ENCODE data around the gene EML4. TPM values are rescaled to one million over a fixed set of nuclear protein-coding genes. Genes with fewer than 3 reads are reported as not detected.

EML4 gene
- total RNA-seq, 3 donors from 2014 or later: 47.9 to 88.3 (median 66.3) TPM

DNA sequence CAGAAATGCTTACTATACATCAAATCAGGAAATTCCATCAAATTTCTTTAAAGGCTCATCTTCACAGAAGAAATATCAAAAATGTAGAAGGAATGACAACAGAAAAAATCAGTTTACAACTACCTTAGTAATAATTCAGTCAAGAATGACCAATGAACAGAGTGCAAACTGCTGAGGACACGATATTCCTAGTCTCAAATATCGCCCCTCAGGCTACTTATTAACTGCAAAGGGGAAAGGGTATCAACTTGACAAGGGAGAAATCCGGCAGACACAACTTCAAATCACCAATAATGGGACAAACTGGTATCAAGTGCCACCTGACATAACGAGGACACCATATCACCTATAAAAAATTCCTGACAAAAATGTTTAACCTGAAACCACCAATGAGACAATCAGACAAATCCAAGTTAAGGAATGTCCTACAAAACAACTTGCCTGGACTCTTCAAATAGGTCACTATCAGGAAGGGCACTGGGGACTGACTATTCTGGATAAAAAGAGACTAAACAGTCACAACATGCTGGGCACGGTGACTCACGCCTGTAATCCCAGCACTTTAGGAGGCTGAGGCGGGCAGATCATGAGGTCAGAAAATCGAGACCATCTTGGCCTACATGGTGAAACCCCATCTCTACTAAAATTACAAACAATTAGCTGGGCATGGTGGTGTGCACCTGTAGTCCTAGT lies 179.1 kb downstream of the EML4 start:
- Histone ChIP-seq H3K4me1 (ENCODE audit: low read depth) (no peaks in the 10 kb centered on the region), H3K9me3 (no peaks in the 10 kb centered on the region), H3K4me3 (no peak overlapping the region), H3K36me3 (ENCODE audit: low read depth) (no peaks in the 10 kb centered on the region)
- intact Hi-C loops (cut with DNase I, micrococcal nuclease): no loop called here
- no peak for ATAC-seq
- no peak for DNase-seq
- TF ChIP-seq, protein P1, sequence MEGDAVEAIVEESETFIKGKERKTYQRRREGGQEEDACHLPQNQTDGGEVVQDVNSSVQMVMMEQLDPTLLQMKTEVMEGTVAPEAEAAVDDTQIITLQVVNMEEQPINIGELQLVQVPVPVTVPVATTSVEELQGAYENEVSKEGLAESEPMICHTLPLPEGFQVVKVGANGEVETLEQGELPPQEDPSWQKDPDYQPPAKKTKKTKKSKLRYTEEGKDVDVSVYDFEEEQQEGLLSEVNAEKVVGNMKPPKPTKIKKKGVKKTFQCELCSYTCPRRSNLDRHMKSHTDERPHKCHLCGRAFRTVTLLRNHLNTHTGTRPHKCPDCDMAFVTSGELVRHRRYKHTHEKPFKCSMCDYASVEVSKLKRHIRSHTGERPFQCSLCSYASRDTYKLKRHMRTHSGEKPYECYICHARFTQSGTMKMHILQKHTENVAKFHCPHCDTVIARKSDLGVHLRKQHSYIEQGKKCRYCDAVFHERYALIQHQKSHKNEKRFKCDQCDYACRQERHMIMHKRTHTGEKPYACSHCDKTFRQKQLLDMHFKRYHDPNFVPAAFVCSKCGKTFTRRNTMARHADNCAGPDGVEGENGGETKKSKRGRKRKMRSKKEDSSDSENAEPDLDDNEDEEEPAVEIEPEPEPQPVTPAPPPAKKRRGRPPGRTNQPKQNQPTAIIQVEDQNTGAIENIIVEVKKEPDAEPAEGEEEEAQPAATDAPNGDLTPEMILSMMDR (IDR thresholded peaks at IDR 0.05): no peak

DNA sequence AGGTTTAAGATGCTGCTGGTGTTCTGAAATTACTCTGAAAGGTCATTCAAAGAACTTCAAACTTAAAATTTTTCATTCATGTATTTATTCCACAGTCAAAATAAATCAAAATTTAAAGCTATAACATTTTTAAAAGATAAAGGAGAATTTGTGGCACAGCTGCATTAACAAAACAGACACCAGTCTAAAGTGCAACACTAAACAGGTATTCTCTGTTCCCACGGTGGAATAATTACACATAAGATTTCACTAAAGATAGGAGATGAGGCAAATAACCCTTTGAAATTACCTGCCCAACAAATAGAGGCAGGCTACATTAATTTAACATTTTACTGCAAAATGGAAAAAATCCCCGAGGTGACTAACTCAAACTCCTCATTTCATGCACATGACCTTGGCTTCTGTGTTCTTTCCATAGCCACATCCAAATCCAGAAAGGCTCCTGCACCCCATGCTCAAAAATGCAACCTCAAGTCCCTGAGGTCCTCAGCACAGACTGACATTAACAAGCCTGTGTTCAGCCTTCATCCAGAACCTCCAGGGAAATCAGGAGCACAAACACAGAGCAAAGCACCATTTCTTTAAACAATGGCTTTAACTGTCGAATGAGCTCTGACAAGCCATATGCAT lies 181.4 kb downstream of the EML4 start:
- Histone ChIP-seq H3K9me3 (no peaks in the 10 kb centered on the region), H3K36me3 (ENCODE audit: low read depth) (no peaks in the 10 kb centered on the region), H3K4me1 (ENCODE audit: low read depth) (peaks cover 3% of the 10 kb centered on the region), H3K4me3 (no peak overlapping the region)
- DNase-seq (no peak), ATAC-seq (no peak)
- TF ChIP-seq, protein P1 (IDR thresholded peaks at IDR 0.05): no peak
- intact Hi-C loops (cut with DNase I, micrococcal nuclease): no loop called here

DNA sequence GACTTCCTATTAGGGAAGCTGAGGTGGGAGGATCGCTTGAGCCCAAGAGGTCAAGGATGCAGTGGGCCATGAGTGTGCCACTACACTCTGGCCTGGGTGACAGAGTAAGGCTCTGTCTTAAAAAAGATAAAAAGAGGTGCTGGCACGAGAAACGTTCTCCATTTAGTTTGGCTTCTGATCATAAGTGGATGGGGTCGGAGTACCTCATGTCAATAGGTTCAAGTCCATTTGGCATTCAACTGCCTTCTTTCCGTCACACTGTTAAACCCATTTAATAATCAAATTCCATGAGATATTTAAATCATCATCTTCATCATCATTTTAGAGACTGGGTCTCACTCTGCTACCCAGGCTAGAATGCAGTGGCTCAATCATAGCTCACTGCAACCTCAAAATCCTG lies 182.7 kb downstream of the EML4 start:
- no peaks in the 10 kb centered on the region for H3K36me3 ChIP-seq (ENCODE audit: low read depth)
- intact Hi-C loops (cut with DNase I, micrococcal nuclease): no loop called here
- TF ChIP-seq, protein P1 (IDR thresholded peaks at IDR 0.05): no peak
- peaks cover 3% of the 10 kb centered on the region for H3K4me1 ChIP-seq (ENCODE audit: low read depth)
- H3K9me3 ChIP-seq: no peaks in the 10 kb centered on the region
- ATAC-seq (no peak), DNase-seq (no peak)
- H3K4me3 ChIP-seq: no peak overlapping the region

DNA sequence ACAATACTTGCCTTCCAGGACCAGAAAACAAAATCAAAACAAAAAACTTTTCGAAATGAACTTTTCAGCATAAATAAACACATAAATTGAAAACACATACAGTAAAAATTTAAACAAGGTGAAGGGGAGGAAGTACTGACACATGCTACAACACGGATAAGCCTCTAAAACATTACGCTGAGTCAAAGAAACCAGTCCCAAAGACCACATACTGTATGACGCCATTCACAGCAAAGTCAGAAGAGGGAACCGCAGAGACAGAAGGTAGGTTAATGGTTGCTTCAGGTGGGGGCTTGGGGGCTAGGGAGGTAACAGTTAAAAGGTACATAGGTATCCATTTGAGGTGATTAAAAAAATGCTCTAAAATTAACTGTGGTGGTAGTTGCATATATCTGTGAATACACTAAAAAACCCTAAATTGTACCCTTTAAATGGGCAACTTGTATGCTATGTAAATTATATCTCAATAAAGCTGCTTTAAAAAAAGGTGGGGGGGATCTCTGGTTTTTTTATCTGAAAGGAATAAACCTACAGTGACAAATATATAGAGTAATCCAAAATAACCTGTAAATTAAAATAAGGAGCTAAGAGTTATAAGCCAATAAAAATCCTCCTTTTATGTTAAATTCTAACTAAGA lies 184.8 kb downstream of the EML4 start:
- TF ChIP-seq, protein P1 (IDR thresholded peaks at IDR 0.05): no peak
- intact Hi-C loops (cut with DNase I, micrococcal nuclease): no loop called here
- Histone ChIP-seq H3K9me3 (no peaks in the 10 kb centered on the region), H3K36me3 (ENCODE audit: low read depth) (no peaks in the 10 kb centered on the region), H3K4me3 (no peak overlapping the region), H3K4me1 (ENCODE audit: low read depth) (peaks cover 6% of the 10 kb centered on the region)
- ATAC-seq (no peak), DNase-seq (no peak)

DNA sequence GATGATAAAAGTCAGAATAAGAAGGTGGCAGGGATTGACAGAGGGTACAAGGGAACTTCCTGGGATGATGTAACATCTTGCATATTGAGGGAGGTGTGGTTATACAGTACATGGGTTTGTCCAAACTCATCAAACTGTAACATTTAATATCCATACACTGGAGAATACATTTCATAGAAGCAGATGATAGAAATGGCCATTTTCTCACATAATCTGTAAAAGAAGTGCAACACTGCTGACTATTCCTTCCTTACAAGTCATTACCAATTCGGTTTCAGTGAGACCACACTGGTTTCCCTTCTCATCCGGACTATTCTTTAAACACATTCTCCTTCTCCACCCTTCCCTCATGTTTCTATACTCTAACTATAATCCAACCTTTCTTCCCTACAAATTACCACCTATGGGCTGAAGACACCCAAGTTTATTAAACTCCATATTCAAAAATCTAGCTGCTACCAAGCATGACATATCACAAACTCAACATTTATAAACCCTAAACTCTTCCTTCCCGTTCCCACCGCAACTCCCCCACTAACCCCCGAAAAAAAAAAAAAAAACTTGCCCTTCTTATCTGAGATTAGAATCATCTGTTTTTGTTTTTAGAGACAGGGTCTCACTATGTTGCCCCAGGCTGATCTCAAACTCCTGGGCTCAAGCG lies 190.3 kb downstream of the EML4 start:
- Histone ChIP-seq H3K9me3 (no peaks in the 10 kb centered on the region), H3K4me1 (ENCODE audit: low read depth) (peaks cover 21% of the 10 kb centered on the region), H3K4me3 (no peak overlapping the region), H3K36me3 (ENCODE audit: low read depth) (no peaks in the 10 kb centered on the region)
- DNase-seq: no peak
- TF ChIP-seq, protein P1 (IDR thresholded peaks at IDR 0.05): no peak
- no peak for ATAC-seq
- intact Hi-C loops (cut with DNase I, micrococcal nuclease): no loop called here
